ENCODE measurements around the gene TNFRSF4.
"Not testable (repeated sequence)": the region's sequence is repeated elsewhere in the genome, so short reads cannot be mapped to it uniquely, and the experiment has no call there.

TNFRSF4 gene

DNA sequence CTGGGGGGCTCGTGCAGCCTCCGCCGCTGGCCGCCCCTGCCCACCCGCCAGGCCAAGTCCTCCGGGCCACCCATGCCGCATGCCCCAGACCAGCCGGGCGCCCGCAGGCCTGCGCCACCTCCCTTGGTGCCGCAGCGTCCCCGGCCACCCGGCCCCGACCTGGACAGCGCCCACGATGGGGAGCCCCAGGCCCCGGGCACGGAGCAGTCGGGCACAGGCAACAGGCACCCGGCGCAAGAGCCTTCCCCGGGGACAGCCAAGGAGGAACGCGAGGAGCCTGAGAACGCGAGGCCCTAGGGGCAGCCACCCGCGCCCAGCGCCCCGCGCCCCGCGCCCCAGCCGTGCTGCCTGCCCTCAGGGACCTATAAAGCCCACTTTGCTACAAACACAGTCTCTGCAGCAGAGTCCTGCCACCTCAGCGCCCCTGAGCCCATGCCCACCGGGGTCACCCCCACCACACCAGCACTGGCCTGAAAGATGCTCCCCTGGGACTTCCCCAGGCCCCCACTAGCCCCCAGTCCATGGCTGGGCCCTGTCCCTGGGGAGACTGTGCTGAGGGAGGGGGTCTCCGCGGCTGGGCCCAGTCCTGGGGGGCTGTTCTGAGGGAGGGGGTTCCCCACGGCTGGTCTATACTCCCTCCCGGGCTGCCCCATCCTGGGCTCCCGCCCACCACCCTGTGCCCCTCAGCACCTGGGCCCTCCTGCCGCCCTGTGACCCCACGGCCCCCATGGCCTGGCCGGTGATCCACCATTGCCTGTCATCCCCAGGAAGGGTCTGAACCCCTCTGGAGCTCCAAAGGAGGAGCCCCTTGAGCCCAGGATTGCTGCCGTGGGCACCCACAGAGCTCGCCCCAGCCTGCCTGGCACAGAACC is 16.2 kb downstream of the TNFRSF4 start:
- H3K27me3 ChIP-seq (ENCODE audit: insufficient read depth, low read length, poor library complexity, severe bottlenecking) = no peaks in the 10 kb centered on the region
- no peaks in the 10 kb centered on the region for H3K9me2 ChIP-seq (replicated peaks; ENCODE audit: low read depth, low read length)
- H3K4me1 ChIP-seq (ENCODE audit: insufficient read depth, low read length, poor library complexity, severe bottlenecking) = no peaks in the 10 kb centered on the region
- TF ChIP-seq, protein P1, sequence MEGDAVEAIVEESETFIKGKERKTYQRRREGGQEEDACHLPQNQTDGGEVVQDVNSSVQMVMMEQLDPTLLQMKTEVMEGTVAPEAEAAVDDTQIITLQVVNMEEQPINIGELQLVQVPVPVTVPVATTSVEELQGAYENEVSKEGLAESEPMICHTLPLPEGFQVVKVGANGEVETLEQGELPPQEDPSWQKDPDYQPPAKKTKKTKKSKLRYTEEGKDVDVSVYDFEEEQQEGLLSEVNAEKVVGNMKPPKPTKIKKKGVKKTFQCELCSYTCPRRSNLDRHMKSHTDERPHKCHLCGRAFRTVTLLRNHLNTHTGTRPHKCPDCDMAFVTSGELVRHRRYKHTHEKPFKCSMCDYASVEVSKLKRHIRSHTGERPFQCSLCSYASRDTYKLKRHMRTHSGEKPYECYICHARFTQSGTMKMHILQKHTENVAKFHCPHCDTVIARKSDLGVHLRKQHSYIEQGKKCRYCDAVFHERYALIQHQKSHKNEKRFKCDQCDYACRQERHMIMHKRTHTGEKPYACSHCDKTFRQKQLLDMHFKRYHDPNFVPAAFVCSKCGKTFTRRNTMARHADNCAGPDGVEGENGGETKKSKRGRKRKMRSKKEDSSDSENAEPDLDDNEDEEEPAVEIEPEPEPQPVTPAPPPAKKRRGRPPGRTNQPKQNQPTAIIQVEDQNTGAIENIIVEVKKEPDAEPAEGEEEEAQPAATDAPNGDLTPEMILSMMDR (conservative IDR thresholded peaks at IDR 0.05; ENCODE audit: low read length) = no peak
- no peak for TF ChIP-seq EZH2phosphoT487 (IDR thresholded peaks at IDR 0.05; ENCODE audit: borderline replicate concordance)
- no peak overlapping the region for H3K4me2 ChIP-seq (ENCODE audit: low read depth, low read length, poor library complexity, severe bottlenecking)
- H4K20me1 ChIP-seq (ENCODE audit: insufficient read depth, low read length, poor library complexity, severe bottlenecking) = no peaks in the 10 kb centered on the region
- no peak overlapping the region for H3K4me3 ChIP-seq (ENCODE audit: low read length, poor library complexity, severe bottlenecking)
- no peaks in the 10 kb centered on the region for H3K36me3 ChIP-seq (ENCODE audit: insufficient read depth, low read length)
- no peak overlapping the region for H3K9ac ChIP-seq (ENCODE audit: low read depth, low read length, poor library complexity, severe bottlenecking)
- H2AFZ ChIP-seq (ENCODE audit: low read length) = no peak overlapping the region
- H3K9me3 ChIP-seq (ENCODE audit: insufficient read depth, low read depth, low read length) = no peaks in the 10 kb centered on the region
- H3F3A ChIP-seq (ENCODE audit: low read depth) = no peaks in the 10 kb centered on the region
- no peaks in the 10 kb centered on the region for H3K79me2 ChIP-seq (ENCODE audit: insufficient read depth, low read length)

DNA sequence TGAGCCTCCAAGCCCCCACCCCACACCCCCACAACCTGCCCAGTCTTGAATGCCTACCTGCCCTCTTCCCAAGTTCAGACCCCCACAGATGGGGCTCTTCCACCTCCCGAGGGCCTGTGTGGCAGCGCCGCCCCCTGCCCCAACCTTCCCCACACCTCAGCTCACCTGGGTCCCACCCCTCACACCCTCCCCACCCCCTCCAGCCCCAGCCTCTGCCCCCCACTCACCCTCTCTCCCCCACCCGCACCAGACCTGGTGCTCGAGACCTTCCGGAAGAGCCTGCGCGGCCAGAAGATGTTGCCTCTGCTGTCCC is 16.8 kb downstream of the TNFRSF4 start:
- no peak overlapping the region for H2AFZ ChIP-seq (ENCODE audit: low read length)
- no peaks in the 10 kb centered on the region for H3K27me3 ChIP-seq (ENCODE audit: insufficient read depth, low read length, poor library complexity, severe bottlenecking)
- H3K4me2 ChIP-seq (ENCODE audit: low read depth, low read length, poor library complexity, severe bottlenecking) = no peak overlapping the region
- H3K9me2 ChIP-seq (replicated peaks; ENCODE audit: low read depth, low read length) = no peaks in the 10 kb centered on the region
- no peaks in the 10 kb centered on the region for H3K9me3 ChIP-seq (ENCODE audit: insufficient read depth, low read depth, low read length)
- H4K20me1 ChIP-seq (ENCODE audit: insufficient read depth, low read length, poor library complexity, severe bottlenecking) = no peaks in the 10 kb centered on the region
- H3K4me3 ChIP-seq (ENCODE audit: low read length, poor library complexity, severe bottlenecking) = no peak overlapping the region
- H3K36me3 ChIP-seq (ENCODE audit: insufficient read depth, low read length) = no peaks in the 10 kb centered on the region
- no peak overlapping the region for H3K9ac ChIP-seq (ENCODE audit: low read depth, low read length, poor library complexity, severe bottlenecking)
- no peak for TF ChIP-seq EZH2phosphoT487 (IDR thresholded peaks at IDR 0.05; ENCODE audit: borderline replicate concordance)
- TF ChIP-seq, protein P1 (conservative IDR thresholded peaks at IDR 0.05; ENCODE audit: low read length) = no peak
- no peaks in the 10 kb centered on the region for H3F3A ChIP-seq (ENCODE audit: low read depth)
- no peaks in the 10 kb centered on the region for H3K79me2 ChIP-seq (ENCODE audit: insufficient read depth, low read length)
- no peaks in the 10 kb centered on the region for H3K4me1 ChIP-seq (ENCODE audit: insufficient read depth, low read length, poor library complexity, severe bottlenecking)

DNA sequence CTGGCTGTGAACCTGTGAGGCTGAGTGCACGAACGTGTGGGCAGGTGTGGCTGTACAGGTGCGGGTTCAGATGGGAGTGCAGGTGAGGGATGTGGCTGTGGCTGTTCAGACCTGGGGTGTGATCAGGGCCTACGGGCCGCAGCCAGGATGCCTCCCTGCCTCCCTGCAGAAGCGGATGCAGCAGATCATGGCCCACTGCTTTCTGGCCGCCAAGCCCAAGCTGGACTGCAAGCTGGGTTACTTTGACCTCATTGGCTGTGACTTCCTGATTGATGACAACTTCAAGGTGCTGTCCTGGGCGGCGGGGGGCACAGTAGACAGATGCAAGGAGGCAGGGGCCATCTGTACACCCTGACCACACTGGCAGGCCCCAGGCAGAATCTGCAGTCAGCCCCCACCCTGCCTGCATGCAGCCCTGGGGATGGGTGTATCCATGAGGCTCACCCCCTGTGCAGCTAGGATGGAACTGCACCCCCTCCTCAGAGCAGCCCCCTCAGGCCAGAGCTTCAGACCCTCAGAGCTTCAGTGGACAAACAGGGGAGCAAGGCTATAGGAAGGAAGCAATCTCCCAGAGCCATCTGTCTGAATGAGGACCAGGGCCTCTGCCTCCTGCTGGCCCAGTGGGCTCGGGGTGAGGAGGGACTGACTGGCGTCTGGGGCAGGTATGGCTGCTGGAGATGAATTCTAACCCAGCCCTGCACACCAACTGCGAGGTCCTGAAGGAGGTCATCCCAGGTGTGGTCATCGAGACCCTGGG is 17.3 kb downstream of the TNFRSF4 start:
- H3F3A ChIP-seq (ENCODE audit: low read depth) = no peaks in the 10 kb centered on the region
- TF ChIP-seq, protein P1 (conservative IDR thresholded peaks at IDR 0.05; ENCODE audit: low read length) = no peak
- TF ChIP-seq EZH2phosphoT487 (IDR thresholded peaks at IDR 0.05; ENCODE audit: borderline replicate concordance) = no peak
- no peaks in the 10 kb centered on the region for H3K9me3 ChIP-seq (ENCODE audit: insufficient read depth, low read depth, low read length)
- H3K9ac ChIP-seq (ENCODE audit: low read depth, low read length, poor library complexity, severe bottlenecking) = no peak overlapping the region
- no peak overlapping the region for H3K4me2 ChIP-seq (ENCODE audit: low read depth, low read length, poor library complexity, severe bottlenecking)
- no peaks in the 10 kb centered on the region for H3K79me2 ChIP-seq (ENCODE audit: insufficient read depth, low read length)
- no peak overlapping the region for H2AFZ ChIP-seq (ENCODE audit: low read length)
- H3K9me2 ChIP-seq (replicated peaks; ENCODE audit: low read depth, low read length) = no peaks in the 10 kb centered on the region
- no peaks in the 10 kb centered on the region for H3K4me1 ChIP-seq (ENCODE audit: insufficient read depth, low read length, poor library complexity, severe bottlenecking)
- no peaks in the 10 kb centered on the region for H3K27me3 ChIP-seq (ENCODE audit: insufficient read depth, low read length, poor library complexity, severe bottlenecking)
- no peak overlapping the region for H3K4me3 ChIP-seq (ENCODE audit: low read length, poor library complexity, severe bottlenecking)
- no peaks in the 10 kb centered on the region for H3K36me3 ChIP-seq (ENCODE audit: insufficient read depth, low read length)
- no peaks in the 10 kb centered on the region for H4K20me1 ChIP-seq (ENCODE audit: insufficient read depth, low read length, poor library complexity, severe bottlenecking)

DNA sequence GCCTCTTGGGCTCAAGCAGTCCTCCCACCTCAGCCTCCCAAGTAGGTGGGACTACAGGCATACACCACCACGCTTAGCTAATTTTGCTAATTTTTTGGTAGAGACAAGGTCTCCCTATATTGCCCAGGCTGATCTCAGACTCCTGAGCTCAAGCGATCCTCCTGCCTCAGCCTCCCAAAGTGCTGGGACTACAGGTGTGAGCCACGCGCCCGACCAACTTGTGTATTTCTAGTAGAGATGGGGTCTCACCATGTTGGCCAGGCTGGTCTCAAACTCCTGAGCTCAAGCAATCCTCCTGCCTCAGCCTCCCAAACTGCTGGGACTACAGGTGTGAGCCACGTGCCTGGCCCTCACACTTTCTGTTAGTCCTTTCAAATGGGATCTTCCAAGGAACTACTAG is 18.2 kb downstream of the TNFRSF4 start:
- H3K36me3 ChIP-seq (ENCODE audit: insufficient read depth, low read length); H3K4me2 ChIP-seq (ENCODE audit: low read depth, low read length, poor library complexity, severe bottlenecking); H3K27me3 ChIP-seq (ENCODE audit: insufficient read depth, low read length, poor library complexity, severe bottlenecking); H3K9ac ChIP-seq (ENCODE audit: low read depth, low read length, poor library complexity, severe bottlenecking); H3K79me2 ChIP-seq (ENCODE audit: insufficient read depth, low read length); H3K9me2 ChIP-seq (replicated peaks; ENCODE audit: low read depth, low read length); H4K20me1 ChIP-seq (ENCODE audit: insufficient read depth, low read length, poor library complexity, severe bottlenecking); H3K9me3 ChIP-seq (ENCODE audit: insufficient read depth, low read depth, low read length); H3F3A ChIP-seq (ENCODE audit: low read depth); H3K4me3 ChIP-seq (ENCODE audit: low read length, poor library complexity, severe bottlenecking); H3K4me1 ChIP-seq (ENCODE audit: insufficient read depth, low read length, poor library complexity, severe bottlenecking); H2AFZ ChIP-seq (ENCODE audit: low read length): not testable (repeated sequence)

Measured in Loucy (cell line).